ENCODE measurements around the gene WDR81. TPM values are rescaled to one million over a fixed set of nuclear protein-coding genes. Genes with fewer than 3 reads are reported as not detected.

WDR81 gene
- total and polyA plus RNA-seq, 2 experiments from 2014 or later, result 3.5 to 14.5 TPM

GRCh38 chr17:1746975-1747543 lies 22.6 kb downstream of the WDR81 start (continued):
- TF ChIP-seq ZNF462 (CRISPR knock-in tag; IDR thresholded peaks at IDR 0.05) (no peak), JUNB (IDR thresholded peaks at IDR 0.05; ENCODE audit: unreplicated experiment) (no peak)

- H3K9me3 Mint-ChIP-seq, result no peaks in the 10 kb centered on the region
- TF ChIP-seq ETS1 (IDR thresholded peaks at IDR 0.05) (no peak), CREB1 (CRISPR knock-in tag; IDR thresholded peaks at IDR 0.05; ENCODE audit: low read depth) (no peak), ZNF462 (CRISPR knock-in tag; IDR thresholded peaks at IDR 0.05) (no peak), CTCF (conservative IDR thresholded peaks at IDR 0.05; ENCODE audit: low read depth in 2 of 2) (no peak), NANOG (IDR thresholded peaks at IDR 0.05; ENCODE audit: borderline replicate concordance) (no peak)
These were observed 26.1 kb downstream of the WDR81 start for GRCh38 chr17:1750628-1751027.

More at GRCh38 chr17:1750628-1751027, 26.1 kb downstream of the WDR81 start:
- Histone ChIP-seq H3K27me3 (ENCODE audit: insufficient read depth) (no peaks in the 10 kb centered on the region), H3K4me1 (ENCODE audit: insufficient read depth) (peaks cover 6% of the 10 kb centered on the region), H3K79me2 (replicated peaks; ENCODE audit: insufficient read depth) (no peaks in the 10 kb centered on the region), H3K36me3 (ENCODE audit: insufficient read depth) (no peaks in the 10 kb centered on the region), H3K27ac (ENCODE audit: low read depth) (no peak overlapping the region), H3F3A (replicated peaks; ENCODE audit: low read depth) (no peaks in the 10 kb centered on the region; the same call in 1 of the 2 replicates), H3K9me2 (ENCODE audit: insufficient read depth) (no peaks in the 10 kb centered on the region), H4K20me1 (replicated peaks; ENCODE audit: insufficient read depth) (no peaks in the 10 kb centered on the region), H2AFZ (peak overlapping the region; percentile 38; the same call in 1 of the 2 replicates), H3K4me3 (no peak overlapping the region), H3K4me2 (no peak overlapping the region)
- DNase-seq (ENCODE audit: low spot score), result no peak
- ATAC-seq, result no peak
- Mint-ChIP-seq H3K4me3 (no peak overlapping the region), H3K27me3 (ENCODE audit: insufficient read depth, low read depth, poor library complexity) (peaks cover 12% of the 10 kb centered on the region), H3K36me3 (ENCODE audit: low read depth) (no peaks in the 10 kb centered on the region), H3K27ac (no peak overlapping the region), H3K4me1 (peaks cover 16% of the 10 kb centered on the region)
